Raji (cell line): ENCODE measurements around the gene PLEKHM3.

Experiments used
- POLR2A ChIP-seq: IDR thresholded peaks from 2 replicates; pipeline ENCODE4 v1.6.1; 2011; ENCODE audit warnings: low read depth, low read length, control low read depth; ENCODE audit not compliant: insufficient read depth

PLEKHM3 gene

DNA sequence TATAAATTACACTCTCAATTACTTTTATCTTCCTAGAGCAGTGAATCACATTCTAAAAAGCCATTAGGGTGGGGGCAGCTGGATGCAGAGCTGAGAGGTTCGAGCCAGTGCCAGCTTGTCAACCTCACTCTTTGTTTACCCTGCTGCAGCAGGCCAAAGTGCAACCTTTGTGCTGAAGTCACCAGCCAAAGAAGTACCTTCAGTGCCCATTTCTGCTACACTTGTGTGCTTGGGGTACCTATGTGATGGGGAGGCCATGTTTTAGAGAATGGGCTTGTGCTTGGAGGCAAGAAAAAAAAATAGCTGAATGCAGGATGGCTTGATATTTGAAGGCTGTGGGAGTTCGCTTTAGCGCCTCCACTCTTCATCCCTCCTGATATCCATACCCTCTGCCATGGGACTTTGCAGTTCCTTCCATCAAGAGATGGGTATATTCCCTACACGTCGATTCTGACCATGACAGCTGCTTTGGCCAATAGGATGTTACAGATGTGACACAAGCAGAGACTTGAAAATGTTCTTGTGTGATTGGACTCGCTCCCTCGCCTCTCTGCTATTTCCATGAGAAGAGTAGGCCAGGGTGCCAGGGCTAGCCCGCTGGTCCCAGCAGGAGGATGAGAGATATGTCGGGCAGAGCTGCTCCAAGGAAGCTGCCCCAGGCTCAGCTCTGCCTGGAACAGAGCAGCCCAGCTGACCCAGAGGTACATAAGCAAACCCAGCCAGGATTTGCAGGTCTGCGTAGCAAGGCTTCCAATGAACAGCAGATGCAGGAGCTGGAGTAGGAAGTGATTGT lies 242.9 kb downstream of the PLEKHM3 start:
- TF ChIP-seq POLR2A, result no peak

DNA sequence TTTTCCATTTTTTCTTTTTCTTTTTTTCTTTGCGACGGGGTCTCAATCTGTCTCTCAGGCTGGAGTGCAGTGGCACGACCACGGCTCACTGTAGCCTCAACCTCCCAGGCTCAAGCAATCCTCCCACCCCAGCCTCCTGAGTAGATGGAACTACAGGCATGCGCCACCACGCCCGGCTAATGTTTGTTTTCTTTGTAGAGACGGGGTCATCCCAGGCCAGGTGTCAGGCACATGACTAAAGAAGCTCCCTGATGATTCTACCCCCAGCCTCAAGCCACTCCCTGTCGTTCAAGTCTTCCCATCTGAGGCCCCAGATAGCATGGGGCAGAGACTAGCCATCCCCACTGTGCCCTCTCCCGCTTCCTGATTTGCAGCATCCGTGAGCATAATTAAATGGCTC lies 245.8 kb downstream of the PLEKHM3 start:
- TF ChIP-seq POLR2A, result no peak

DNA sequence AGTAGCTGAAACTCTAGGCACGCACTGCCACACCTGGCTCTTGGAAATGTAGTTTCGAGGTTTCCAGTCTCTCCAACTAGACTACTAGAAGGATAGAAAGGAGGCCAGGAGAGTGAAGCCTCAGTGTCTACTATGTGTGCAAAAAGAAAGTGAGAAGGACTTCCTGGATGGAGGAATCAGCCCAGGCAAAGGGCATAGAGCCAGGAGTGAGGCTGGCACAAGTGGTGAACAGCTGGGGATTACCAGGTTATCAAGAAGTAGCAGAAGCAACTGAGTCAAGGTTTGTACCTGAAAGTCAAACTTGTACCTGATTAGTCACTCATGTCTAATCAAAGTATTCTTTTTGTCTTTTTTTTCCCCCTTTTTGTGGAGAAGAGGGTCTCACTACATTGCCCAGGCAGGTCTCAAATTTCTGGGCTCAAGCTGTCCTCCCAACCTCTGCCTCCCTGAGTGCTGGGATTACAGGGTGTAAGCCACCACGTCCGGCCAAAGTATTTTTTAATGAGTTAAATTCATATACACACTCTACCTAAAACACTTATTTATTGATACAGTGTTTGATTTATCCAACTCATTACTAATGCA lies 246.9 kb downstream of the PLEKHM3 start:
- TF ChIP-seq POLR2A, result no peak

DNA sequence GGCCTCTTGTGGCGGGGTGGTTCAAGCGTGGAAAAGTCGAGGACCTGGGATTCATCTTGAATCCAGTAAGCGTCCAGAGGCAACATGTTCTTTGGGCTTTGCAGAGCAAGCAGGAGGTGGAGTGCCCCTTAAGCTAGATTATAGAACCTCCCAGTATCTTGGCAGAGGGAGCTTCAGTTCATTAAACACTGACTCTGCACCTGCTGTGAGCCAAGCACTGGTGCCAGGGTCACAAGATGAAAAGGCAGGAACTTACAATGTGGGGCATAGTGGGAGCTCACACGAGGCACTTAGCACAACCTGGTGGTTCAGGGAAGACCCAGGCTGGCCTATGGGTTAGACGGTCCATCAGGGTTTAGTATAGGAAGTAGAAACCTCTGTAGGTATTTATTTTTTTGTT lies 248.2 kb downstream of the PLEKHM3 start:
- no peak for TF ChIP-seq POLR2A

DNA sequence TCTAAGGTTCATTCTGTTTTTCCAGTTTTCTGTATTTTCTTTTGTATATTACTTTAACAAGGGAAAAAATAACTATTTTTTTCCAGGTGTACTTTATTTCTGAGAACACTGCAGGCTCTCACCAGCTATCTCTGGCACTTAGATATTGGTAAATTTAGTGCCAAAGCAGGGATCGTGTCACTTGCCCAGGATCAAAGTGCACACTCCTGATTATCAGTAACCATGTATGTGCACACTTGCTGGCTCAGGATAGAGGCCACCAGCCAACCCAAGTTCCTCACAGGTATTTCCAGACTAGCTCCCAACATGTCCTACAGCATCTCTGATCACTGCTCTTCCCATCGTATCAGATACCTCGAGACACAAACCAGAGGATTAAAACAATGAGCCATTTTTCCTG lies 249.9 kb downstream of the PLEKHM3 start:
- TF ChIP-seq POLR2A, result no peak

DNA sequence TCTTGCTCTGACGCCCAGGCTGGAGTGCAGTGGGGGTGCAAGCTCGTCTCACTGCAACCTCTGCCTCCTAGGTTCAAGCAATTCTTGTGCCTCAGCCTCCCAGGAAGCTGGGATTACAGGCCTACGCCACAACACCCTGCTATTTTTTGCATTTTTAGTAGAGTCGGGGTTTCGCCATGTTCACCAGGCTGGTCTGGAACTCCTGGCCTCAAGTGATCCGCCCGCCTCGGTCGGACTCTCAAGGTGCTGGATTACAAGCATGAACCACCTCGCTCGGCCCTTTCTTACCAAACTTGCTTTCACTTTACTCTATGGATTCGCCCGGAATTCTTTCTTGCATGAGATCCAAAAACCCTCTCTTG lies 252.5 kb downstream of the PLEKHM3 start:
- TF ChIP-seq POLR2A, result no peak

DNA sequence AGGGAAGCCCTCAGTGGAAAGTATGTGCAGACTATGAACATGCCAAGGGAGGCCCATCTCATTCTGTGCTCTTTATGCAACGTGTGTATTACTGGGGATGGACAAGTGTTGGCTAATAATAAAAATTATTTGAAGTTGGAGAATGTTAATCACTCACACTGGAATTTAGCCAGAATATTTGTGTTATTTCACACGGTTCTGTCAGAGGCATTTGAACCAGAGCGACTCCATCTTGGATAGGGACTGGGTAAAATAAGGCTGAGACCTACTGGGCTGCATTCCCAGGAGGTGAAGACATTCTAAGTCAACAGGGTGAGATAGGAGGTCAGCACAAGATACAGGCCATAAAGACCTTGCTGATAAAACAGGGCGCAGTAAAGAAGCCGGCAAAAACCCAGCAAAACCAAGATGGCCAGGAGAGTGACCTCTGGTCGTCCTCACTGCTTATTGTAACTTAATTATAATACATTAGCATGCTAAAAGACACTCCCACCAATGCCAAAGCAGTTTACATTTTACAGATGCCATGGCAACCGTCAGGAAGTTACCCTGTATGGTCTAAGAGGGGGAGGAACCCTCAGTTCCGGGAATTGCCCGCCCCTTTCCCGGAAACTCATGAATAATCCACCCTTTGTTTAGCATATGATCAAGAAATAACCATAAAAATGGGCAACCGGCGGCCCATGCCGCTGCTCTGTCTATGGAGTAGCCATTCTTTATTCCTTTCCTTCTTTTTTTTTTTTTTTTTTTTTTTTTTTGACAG lies 253.1 kb downstream of the PLEKHM3 start:
- no peak for TF ChIP-seq POLR2A

DNA sequence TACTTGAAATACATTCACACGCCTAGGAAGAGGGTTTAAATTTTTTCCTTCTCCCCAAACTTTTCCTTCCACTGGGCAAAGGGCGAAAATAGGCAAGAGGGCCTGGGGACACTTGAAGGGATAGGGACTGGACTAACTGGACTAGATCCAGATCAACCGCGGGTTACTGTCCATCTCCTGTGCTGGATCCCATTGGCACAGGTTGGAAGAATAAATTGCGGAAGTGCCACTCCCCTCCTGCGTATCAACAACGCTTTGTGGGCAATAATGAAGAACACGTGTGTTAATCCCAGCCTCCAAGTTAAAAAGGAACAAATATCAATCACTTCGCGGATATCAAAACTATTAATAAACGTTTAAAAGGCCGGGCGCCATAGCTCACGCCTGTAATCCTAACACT lies 253.9 kb downstream of the PLEKHM3 start:
- no peak for TF ChIP-seq POLR2A
